HG03460 (cell line): ENCODE data around the gene RAB7B.
"Not testable (repeated sequence)": the region's sequence is repeated elsewhere in the genome, so short reads cannot be mapped to it uniquely, and the experiment has no call there.

ENCODE experiments used
- ATAC-seq: cut with Tn5 transposase; IDR thresholded peaks from one replicate; pipeline ENCODE4 v1.9.1; 2021; ENCODE audit not compliant: unreplicated experiment

The RAB7B gene

DNA sequence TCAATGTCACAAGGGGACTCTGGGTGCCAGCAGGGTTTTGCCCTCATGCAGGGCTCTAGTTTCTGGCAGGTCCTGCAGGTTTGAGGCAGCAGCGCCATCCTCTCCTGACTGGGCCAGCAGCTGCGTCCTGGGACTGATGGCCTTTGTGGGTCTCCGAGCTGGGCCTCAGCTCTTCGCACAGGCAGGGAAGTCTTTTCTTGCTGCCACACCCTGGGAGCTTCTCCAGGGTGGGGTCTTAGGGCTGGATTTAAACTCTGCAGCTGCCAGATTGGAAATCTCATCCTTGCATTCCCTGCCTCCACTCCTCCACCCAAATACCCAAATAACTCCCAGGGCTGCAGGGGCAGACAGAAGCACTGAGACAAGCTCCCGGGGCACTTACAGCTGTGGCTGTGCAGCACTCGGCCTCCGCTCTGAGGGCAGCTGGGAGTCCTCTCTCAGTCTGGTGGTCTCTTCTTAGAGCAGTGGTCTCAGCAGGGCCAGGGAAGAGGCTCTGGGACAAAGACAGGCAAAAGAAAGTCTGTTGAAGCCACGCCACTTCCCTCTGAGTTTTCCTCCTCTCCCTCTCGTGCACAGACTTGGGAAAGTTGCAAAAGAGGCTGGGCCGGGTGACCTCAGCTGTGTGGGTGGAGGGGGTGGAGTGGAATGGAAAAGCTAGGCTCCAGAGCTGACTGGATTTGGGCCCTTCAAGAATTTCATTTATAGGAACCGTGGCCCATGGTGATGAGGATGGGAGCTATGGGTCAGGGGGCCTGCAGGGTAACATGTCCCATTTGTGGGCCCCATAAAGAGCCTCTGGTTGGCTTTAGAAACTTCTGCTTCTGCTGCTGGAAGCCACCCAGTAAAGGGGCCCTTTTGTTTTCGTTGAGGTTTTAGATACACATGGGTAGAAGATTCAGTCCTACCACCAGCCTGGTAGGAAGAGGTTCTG is at the start of gene RAB7B:
TSS of gene RAB7B (minus strand) at position 525 of the 931 bp plus-strand sequence. CDS start 9,260 bp downstream, outside the sequence.
- no peak for ATAC-seq

- ATAC-seq = not testable (repeated sequence)
These were observed 49.2 kb upstream of the RAB7B start for GRCh38 chr1:206052231-206052865.

DNA sequence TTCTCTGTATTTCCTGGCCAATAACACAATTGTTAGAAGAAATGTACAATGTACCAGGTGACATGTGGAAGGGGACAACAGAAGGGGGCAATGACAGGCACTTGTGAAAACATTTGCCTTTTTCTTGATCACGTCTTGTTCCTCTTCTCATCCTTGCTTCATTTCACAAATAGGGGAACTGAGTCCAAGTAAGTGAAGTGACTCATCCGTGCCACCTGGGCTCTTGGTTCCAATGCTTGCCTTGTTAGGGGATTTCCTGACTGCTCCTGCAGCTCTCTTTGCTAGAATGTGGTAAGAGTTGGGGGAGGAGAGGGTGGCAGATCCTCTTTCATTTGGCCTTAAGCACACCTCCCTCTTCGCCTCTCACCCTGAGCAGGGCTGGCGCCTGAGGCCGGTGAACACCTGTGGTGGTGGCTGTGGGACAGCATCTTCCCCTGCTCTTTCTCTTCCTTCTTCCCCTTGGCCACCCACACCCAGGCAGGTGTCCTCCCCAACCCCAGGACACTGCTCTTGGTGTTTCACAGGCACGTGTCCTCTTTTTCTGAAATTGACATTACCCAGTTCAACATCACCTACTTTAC is 47.5 kb upstream of the RAB7B start:
- ATAC-seq = peak; percentile 86

DNA sequence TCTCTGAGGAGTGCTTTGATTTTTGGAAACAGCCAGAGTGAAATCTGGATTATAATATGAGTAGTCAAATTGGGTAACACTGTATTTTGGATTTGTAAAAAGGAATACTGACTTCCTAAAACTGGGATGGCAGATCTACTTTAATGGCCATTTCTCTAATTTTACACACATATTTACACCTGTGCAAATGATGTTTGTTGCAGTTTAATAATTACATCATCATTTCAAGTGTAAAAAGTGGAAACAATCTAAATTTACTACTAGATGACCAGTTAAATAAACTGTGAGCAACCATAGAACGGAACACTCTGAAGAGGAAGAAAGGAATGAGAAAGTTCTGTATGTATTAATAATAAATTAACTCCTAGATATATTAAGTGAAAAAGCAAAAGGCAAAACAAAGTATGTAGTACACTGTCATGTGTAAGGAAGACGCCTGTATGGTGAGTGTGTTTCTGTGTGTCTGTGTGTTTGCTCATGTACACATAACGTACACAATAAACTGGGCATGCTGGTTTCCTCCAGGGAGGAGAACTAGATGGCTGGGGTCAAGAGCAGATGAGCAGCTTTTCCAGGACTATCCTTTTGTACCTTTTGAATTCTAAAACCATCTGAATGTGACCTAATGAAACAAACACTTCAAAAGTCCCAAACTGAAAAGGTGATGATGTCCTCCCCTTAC is 46.9 kb upstream of the RAB7B start:
- no peak for ATAC-seq

DNA sequence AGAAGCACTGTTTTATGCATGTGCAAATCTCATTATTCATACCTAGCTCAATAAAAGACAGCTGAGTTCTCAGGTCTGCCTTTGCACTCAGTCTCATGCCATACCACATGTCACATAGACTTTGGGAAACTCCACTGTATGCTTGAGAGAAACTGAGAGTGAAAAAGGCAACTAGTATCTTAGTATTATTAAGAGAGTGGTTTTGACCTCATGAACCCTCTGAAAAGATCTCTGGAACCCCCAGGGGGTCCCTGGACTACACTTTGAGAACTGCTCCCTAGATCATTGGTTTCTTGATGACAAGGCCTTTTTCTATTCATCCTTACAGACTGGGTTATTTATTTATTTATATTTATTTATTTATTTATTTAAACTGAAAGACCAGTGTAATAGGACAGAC is 46.1 kb upstream of the RAB7B start:
- ATAC-seq = peak; percentile 43

GRCh38 chr1:206048582-206048981 is 45.4 kb upstream of the RAB7B start:
- no peak for ATAC-seq

DNA sequence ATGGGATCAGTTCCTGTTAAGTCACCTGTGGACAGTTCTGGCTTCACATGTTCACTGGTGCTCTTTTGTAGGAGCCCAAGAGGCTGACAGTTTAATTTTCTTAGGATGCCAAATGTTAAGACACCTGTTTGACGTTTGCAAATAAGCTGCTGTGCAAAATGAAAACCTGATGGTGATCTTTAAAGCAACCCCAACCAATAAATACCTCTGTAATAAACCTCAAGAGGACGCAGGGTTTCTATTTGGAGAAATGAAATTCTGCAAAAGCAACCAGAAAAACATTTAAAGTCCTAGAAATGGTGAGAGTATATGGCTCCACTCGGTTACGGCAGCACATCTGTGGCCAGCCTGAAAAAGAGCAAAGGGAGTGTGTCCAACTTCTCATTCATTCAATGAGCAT is 44.1 kb upstream of the RAB7B start:
- ATAC-seq = no peak

- ATAC-seq = peak; percentile 64
These were observed 38.4 kb upstream of the RAB7B start for GRCh38 chr1:206041640-206042039.

DNA sequence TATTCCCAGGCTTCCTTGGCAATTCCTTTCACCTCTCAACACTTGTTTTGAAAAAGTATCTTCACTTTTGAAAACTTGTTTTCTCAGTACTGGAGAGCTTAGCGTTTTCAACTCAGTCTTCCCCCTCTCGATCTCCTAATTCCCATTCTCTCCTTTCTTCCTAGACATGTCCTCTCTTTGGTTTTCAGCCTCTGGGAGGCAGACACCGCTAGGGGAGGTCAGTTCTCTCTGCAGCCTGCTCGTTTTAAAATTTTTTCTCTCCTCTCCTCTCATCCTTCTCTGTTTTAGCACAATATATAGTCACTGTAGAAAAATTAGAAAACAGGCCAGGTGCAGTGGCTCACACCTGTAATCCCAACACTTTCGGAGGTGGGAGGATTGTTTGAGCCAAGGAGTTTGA is 37.1 kb upstream of the RAB7B start:
- no peak for ATAC-seq

- ATAC-seq = no peak
These were observed 36.1 kb upstream of the RAB7B start for GRCh38 chr1:206039046-206039973.

DNA sequence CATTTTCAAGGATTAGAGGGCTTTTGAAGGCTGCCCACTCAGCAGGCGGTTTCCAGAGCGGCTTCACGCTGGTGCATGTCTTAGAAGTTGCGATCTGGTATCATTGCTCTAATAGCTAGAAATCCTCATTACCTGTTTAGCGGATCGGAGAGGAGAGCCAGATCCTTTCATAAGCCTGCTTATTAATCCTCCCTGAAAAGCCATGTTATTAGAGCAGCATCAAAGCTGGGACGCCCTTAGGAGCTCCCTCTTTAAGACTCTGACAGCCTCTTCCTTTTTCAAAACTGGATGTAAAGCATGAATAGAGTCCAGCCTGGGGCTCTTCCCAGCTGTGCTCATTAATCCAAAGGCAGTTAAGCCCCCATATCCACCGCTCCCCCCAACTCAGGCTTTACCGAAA is 34.4 kb upstream of the RAB7B start:
- ATAC-seq = no peak

GRCh38 chr1:206036663-206037455 is 33.7 kb upstream of the RAB7B start:
- ATAC-seq = no peak

- ATAC-seq = no peak
These were observed 31.8 kb upstream of the RAB7B start for GRCh38 chr1:206035027-206035426.

DNA sequence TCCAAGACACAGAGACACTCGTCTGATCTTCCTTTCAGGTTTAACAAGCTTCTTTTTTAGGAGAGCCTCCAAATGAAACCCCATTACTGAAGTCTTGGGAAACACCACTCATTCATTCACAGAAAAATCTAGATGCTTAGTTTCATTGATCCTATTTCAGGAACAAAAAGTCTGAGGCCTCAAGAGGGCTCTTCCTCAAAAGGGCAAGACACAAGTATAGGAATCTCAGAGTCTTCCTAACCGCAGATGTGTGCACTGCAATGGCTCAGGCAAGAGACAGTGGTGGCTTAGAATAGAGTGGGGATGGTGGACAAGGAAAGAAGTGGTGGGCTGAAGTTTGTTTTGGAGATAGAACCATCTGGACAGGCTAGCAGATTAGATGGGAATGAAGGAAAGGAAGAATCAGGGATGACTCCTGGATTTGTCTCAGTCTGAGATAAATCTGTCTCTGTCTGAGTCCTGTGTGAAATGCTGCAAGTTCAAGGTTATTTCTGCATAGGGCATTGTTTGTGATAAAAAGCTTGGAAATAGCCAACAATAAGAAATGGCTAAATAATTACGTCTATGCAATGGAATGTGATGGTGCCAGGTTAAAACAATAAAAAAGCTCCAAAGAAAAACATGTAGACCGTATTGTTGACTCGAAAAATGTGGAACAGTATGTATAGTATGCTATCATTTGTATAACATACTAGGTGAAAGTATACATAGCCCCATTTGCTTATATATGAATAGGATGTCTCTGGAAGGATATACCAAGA is 29.4 kb upstream of the RAB7B start:
- ATAC-seq = no peak

- peak; percentile 80 for ATAC-seq
These were observed 27.5 kb upstream of the RAB7B start for GRCh38 chr1:206030714-206031113.

GRCh38 chr1:206030191-206030590 is 27.0 kb upstream of the RAB7B start:
- ATAC-seq = no peak

DNA sequence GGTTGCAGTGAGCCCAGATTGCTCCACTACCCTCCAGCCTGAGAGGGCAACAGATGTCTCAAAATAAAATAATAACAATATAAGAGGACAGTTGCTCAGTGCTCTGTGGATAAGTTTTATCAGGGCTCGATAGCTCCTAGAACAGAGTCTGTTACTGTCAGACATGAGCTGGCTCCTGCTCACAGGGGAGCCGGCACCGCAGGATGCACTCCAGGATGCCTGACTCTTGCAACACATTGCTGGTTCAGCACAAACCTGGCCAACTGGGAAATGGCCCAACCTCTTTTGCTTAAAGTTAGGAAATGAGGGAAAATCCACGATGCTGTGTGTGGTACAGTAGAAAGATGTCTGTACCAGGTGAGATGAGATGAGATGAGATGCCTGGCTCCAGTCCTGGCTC is 26.3 kb upstream of the RAB7B start:
- ATAC-seq = no peak

- ATAC-seq = no peak
These were observed 22.2 kb upstream of the RAB7B start for GRCh38 chr1:206025283-206025820.
